ENCODE data around the gene ARHGEF4.
A peak's percentile ranks its signal among the peaks of the same experiment; 100 is the strongest.

Gene ARHGEF4

DNA sequence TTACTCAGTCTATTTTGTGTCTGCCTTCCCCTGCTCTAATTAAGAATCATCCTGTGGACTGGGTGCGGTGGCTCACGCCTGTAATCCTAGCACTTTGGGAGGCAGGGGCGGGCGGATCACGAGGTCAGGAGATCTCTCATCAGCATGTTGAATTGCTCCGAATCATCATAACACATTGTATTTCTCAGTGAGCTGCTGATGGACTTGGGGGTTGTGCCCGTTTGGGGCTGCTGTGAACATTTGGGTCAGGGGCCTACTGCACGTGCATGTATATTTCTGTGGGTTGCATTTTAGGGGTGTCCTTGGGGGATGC lies 84.4 kb downstream of the ARHGEF4 start:
- no peak for DNase-seq (ENCODE audit: low spot score)

DNA sequence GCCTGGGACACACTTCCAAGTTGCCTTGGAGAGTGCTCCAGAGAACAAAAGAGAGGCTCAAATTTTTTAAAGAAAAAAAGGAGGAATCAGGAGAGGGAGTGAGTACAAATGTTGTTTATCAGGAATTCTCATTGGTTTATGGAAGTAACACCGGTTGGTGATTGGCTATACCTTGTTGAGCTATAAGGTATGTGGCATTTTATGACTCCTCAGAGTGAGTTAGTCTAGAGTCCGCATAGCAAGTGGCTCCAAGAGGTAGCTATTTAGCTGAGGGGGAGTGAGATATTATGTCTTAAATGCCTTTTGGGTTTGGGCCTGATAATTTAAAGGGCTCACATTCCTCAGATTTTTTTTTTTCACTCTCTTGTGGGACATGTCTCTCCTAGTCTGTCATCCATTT lies 85.7 kb downstream of the ARHGEF4 start:
- DNase-seq (ENCODE audit: low spot score) = no peak

DNA sequence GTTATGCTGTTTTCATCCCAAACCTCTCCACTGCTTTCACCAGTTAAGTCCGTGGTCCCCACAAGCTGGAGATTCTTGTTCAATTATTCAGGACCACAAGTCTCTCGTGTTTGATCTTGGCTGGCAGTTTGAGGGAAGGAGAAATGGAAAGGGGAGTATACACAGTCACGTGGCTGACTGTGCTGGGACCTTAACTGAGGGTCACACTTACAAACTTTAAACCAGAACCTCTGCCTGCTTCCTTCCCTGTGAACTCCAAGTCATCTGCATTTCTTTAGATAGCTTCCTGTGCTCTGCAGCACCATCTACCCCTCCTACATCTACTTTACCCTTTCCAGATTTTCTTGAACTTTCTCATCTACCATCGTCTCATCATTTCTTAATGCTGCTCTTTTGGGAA lies 91.7 kb downstream of the ARHGEF4 start:
- DNase-seq (ENCODE audit: low spot score) = no peak

DNA sequence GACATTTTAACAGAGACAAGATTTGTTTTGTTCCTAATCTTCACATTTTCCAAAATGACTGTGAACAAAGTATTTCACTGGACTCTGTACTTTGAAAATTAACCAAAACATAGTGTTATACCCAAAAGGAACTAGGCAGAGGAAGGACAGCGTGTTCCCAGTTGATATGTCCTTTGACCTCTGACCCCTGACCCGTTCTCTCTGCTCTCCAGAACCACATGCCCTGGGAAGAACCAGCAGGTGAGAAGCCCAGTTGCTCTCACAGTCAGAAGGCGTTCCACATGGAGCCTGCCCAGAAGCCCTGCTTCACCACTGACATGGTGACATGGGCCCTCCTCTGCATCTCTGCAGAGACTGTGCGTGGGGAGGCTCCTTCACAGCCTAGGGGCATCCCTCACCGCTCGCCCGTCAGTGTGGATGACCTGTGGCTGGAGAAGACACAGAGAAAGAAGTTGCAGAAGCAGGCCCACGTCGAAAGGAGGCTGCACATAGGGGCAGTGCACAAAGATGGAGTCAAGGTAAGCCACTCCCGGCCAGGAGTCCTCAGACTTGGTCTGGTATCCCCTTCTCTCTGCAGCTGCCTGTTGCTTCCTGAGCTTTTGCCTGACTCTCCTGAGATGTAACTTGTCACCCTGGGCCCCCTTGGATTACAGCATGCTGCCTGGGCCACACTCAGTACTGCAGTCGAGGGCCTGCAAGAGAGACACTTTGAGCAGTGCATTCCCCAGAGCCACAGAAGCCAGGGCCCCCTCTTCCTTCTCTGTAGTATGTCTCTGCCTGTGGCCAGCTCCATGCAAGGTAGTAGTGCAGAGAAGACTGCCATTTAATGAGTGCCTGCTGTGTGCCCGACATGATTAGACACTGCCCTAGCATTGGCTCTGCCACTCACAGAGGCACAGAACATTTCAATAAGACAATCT lies 94.3 kb downstream of the ARHGEF4 start:
- no peak for DNase-seq (ENCODE audit: low spot score)

DNA sequence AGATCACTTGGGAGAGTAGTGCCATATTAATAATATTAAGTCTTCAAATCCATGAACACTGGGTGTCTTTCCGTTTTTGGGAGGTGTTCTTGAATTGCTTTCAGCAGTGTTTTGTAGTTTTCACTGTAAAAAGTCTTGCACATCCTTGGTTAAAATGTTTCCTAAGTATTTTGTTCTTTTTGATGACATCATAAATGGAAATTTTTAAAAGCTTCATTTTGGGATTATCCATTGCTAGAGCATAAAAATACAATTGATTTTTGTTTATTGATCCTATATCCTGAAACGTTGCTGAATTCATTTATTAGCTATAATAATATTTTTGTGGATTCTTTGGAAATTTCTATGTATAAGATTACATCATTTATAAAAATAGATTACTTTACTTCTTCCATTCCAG lies 96.8 kb downstream of the ARHGEF4 start:
- no peak for DNase-seq (ENCODE audit: low spot score)

DNA sequence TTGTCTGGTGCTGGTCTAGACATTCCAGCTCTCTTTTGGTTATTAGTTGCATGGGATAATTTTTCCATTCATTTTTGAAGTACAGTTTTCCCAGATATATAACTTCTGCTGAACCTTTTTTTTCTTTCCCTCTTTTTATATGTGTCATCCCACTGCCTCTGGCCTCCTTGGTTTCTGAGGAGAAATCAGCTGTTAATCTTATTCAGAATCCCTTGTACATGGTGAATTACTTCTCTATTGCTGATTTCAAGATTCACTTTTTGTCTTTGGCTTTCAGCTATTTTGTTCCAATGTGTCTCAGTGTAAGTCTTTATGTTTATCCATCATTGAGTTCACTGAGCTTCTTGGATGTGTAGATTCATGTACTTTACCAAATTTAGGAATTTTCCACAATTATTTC lies 99.7 kb downstream of the ARHGEF4 start:
- DNase-seq (ENCODE audit: low spot score) = no peak

DNA sequence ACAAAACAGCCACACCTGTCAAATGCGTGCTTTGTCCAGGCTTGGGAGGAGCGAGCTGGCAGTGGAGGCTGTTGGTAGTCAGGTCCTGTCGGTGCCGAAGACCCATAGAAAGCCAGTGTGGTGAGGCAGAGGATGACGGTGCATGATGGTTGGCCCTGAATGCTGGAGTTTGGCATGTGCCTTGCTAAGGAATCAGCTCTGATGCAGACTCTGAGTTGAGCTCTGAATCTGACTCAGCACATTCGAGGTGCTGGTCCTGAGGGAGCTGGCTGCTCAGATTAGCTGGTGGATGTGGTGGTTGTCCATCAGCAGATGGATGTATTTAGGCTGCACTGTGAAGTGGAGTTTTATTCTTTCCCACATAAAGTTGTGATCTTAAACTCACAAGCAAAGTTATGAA lies 111.3 kb downstream of the ARHGEF4 start:
- peak; percentile 6 for DNase-seq (ENCODE audit: low spot score)

DNA sequence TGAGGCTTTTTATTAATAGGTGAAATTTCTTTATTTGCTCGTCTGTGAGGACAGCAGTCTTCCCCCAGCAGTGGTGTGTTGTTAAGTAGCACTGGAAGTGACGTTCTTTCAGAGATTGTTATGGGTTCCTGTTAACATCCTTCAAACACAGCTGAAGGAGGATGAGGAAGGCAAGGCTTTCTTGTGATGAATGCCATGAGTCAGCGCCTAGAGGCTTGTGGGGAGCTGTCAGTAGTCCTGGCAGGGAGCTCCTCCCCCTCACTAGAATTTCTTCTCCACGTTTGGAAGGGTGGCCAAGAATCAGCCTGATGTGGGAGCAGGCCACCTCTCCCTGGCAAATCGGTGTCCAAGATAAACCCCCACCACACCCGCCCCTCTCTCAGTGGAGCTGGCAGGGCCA lies 113.2 kb downstream of the ARHGEF4 start:
- DNase-seq (ENCODE audit: low spot score) = no peak

DNA sequence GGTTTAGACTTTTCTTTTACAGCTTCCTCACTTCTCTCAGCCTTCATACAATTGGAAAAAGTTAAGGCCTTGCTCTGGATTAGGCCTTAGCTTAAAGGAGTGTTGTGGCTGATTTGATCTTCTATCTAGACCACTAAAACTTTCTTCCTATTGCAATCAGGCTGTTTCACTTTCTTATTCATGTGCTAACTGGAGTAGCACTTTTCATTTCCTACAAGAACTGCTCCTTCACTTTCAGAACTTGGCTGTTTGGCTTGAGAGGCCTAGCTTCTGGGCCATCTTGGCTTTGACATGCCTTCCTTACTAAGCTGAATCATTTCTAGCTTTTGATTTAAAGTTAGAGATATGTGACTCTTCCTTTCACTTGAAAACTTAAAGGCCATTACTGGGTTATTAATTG lies 114.3 kb downstream of the ARHGEF4 start:
- DNase-seq (ENCODE audit: low spot score) = no peak

DNA sequence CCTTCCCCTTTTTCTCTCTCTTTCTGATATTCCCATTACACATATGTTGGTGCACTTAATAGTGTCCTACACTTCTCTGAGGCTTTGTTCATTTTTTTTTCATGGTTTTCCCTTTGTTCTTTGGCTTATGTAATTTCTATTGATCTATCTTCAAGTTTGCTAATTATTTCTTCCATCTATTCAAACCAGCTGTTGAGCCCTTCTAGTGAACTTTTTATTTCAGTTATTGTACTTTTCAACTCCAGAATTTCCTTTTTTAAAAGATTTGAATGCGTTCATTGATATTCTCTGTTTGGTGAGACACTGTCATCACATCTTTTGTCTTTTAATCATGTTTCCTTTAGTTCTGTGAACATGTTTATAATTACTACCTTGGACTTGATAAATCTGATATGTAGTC lies 118.2 kb downstream of the ARHGEF4 start:
- no peak for DNase-seq (ENCODE audit: low spot score)

DNA sequence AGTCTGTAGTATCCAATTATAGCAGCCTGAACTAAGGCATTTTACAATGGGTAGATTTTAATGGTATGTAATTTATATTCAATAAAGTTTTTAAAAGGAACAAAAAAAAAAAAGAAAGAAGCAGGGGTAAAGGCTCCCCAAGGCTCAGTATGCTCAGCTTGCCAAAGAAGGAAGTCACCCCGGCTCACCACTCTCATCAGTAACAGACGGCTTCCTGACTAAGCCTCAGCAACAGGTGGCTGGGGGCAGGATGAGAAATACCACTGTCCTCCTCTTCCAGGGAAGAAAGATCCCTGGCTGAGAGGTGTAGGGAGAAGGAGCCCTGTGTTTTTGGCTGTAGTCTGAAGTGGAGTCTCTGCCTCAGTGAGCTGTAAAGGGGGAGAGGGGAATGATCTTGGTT lies 121.2 kb downstream of the ARHGEF4 start:
- no peak for DNase-seq (ENCODE audit: low spot score)

DNA sequence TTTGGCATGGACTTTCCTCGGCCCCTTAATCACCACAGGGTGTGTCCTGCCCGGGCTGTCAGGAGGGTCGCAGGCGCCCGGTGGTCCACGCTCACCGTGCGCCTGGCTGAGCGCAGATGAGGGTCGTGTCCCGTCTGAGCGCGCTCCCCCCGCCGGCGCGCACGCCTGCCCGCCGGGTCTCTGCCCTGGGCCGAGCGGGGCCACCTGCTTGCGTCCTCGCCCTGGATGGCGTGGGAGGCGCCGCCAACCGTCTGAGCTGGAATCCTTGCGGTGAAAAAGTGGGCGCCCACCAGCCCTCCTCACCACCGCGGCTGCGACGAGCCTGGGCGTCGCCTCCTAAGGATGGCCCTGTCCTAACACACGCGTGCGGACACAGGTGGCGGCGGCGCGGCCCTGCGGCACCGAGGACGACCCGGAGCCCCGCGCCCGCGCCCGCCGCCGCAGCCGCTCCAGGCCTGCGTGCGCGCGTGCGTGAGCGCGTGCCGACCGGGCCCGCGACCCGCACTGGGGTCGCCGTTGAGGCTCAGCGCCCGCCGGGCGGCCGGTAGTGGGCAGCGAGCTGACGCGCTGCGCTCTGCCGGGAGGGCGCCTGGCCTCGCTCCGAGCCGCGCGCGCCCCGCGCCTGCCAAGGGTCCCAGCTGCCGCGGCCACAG lies 126.6 kb downstream of the ARHGEF4 start:
- no peak for DNase-seq (ENCODE audit: low spot score)

DNA sequence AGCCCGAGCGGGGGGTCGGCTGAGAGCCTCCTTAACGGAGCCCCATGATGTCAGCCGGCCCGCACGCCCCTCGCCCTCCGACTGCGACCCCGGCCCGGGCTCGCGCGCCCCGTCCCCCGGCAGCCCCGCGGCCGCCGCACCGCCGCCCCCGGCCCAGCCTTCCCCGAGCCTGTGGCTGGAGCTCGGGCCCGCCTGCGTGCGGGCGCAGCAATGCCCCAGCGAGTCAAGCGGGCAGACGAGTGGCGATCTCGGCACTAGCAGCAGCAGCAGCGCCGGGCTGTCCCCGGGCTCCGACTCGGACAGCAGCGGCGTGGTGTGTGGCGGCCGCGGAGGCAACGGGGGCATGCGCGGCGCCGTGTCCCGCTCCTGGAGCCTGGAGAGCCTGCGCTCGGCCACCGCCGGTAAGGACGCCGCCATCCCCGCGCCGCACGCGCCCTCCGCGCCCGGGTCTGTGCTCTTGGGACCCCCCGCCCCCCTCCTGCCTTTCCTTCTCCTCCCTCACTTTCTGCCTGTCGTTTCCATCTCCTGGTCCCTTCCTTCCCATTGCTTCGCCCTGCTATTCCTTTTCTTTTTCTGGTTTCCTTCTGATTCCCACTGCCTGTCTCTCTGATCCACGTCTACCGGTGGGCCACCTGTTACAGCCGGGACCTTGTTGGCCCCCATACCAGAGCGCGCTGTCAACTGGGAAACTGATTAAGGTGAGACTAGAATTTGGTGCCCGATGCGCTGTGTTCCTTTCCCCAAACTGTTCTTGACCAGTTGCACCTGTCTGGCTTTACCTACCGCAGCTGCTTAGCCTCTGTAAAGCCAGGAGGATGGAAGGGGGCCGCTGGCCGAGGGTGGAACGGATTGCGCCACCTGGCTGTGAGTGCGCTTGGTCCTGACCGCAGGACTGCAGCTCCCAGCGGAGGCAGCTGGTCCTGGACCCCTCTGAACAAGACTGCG lies 127.4 kb downstream of the ARHGEF4 start:
- no peak for DNase-seq (ENCODE audit: low spot score)

DNA sequence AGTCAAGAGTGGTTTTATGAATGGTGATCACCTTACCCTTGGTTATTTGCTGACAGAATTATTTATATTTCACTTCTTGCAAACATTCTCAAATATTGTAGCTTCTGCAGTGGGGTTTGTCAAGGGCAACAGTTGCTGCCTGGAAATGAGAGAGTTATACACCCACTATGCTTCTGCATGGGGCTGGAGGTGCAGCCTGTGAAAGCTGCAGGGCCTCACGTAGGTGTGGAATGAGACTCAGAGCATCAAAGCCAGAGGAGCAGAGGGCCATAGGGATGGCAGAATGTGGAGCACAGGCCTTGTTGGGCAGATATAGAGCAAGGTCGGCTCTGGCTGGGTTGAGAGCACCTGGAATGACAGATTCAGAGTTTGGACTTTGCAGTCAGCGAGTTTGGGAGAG lies 128.2 kb downstream of the ARHGEF4 start:
- no peak for DNase-seq (ENCODE audit: low spot score)

DNA sequence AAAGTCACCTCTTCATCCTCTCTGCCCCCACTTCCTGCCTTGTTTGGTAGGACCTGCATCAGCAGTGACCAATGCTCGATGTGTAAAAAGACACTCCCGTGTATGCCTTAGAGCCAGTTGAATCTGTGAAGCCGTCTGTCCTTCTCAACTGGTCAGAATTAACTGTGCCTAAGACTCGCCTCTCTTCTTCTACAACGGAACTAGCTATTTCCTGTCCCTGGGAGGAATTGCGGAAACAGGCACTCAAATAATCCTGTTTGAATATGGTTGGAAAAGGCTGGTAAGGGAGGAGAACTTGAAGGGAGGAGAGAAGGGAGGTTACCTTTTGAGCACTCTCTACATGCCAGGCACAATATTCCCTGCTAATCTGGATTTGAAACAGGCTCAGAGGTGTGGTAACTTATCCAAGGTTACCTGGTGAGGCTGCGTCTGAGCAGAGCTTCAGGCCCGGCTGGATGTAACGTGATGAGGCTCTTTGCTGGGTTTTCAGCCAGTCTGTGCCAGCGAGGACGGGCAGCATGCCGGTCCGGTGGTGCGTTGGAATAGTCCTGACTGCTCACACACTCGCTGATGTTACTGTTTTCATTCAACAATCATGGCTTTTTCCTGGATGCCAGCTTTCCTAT lies 129.5 kb downstream of the ARHGEF4 start:
- DNase-seq (ENCODE audit: low spot score) = no peak

DNA sequence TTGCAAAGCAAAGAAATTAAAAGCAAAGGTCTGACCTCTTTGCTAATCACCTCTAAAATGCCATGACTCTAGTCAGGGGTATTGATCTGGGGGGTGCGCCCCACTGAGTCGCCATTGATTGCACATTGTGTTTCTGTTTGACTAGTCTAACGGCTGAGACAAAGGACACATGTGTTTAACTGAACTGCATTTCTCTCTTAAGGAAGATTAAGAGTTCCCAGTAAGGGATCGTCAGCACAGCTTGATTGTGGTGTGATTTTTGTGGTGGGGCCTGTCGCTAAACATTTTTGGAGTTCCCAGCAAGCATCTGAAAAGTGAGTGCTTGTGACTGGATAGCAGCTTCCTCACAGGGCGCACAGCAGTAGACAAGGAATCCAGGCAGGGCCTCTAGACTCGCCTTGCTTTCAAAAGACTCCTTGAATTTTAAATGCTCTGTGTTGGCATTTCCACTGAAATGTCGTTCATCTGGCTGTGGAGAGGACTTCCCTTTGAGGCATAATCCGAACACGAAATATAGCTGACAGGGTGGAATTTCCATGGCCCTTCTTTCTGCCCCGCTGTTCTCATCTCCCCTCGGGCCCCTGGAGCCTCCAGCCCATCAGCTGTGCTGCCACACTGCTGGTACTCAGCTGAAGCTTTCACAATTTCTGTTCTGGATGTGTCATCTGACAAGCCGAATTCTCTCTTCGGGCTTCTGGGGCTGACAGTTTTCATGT lies 130.2 kb downstream of the ARHGEF4 start:
- DNase-seq (ENCODE audit: low spot score) = no peak

DNA sequence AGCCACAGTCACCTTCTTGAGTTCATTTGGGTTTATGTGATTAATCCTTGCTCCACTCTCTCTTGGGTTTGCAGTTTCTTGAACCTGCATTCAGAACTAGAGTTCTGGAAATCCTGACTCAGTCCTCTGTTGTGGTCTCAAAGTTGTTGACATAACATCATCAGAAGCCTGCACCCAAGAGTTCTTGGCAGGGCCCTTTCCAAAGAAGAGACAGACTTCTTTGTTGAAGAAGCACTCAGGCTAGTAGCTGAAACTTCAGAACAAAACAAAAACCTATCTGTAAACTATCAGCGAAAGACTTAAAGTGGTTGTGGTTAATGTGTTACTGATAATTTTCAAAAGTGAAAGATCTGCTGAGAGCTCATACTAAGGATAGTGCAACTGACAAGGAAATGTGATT lies 135.7 kb downstream of the ARHGEF4 start:
- DNase-seq (ENCODE audit: low spot score) = no peak

DNA sequence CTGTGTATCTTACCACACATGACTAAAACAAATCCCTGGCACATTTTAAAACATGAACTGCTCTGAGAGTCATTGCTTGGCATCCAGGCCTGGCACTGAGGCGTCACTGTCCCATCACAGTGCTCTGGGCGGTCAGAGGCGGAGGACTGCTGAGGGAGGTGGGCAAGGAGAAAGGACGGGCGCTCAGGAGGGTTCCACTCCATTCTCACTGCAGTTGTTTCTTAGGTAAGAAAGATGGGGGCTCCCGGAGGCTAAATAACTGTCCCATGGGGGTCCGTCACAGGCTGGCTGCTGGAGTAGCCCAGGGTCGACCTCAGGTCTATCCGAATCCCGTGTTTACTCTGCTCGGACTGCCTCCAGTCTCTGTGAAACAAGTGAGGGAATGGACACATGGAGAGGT lies 139.0 kb downstream of the ARHGEF4 start:
- no peak for DNase-seq (ENCODE audit: low spot score)

DNA sequence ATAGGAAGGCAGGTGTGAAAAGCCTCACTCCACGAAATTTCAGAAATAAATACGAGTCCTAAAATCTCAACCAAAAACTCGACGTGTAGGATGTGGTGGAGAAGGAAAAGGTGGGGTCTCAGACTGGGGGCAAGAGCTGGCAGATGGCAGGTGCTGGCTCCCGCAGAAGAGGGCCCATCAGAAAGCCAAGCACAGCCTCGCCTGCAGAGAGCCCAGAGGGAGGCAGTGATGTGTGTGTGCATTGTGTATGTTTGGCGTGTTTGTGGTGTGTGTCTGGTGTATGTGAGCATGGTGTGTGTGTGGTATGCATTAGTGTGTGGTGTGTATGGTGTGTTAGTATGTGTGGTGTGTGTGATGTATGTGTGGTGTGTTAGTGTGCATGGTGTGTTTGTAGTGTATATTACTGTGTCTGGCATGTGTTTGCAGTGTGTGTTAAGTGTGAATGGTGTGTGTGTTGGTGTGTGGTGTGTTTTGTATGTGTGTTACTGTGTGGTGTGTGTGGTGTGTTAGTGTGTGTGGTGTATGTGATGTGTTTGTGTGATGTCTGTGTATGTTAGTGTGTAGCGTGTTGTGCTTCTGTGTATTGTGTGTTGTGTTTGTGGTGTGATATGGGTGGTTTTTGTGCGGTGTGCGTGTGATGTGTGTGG lies 140.0 kb downstream of the ARHGEF4 start:
- DNase-seq (ENCODE audit: low spot score) = no peak

DNA sequence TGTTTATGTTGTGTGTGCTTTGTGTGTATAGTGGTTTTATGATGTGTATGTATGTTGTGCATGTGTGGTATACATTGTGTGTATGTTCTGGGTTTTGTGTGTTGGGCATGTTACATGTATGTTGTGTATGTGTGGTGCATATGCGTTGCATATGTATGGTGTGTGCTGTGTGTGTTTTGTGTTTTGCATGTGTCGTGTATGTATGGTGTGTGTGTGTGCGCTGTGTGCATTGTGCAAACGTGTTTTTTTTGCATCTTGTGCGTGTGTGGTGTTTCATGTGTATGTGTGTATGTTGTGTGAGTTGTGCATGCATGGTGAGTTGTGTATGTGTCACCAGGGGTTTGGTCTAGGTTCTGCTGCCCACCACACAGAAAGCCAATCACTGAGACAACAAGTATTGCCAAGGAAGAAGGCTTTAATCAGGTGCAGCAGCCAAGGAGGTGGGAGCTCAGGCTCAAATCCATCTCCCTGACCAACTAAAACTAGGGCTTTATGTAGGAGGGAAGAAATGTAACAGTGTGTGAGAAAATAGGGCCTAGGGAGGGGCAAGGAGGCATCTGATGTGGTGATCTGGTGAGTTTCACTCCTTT lies 140.8 kb downstream of the ARHGEF4 start:
- DNase-seq (ENCODE audit: low spot score) = no peak

DNA sequence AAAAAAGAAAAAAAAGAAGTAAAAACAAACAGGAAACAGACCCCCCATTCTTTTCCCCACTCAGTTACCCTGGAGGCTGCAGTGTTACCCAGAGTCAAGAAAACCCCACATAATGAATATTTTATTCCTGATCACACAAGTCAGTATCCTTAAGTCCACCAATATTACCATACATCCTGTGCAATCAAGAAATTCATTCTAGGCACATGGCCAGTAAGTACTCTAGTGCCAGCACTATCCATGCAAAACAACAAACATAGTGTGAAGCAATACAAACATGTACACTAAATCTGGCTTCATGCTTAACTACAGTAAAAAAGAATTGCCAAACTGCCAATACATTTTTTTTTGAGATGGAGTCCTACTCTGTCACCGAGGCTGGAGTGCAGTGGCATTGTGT lies 145.0 kb downstream of the ARHGEF4 start:
- DNase-seq (ENCODE audit: low spot score) = no peak
